ENCODE results near the gene CD300LG.
"Not testable (repeated sequence)": the region's sequence is repeated elsewhere in the genome, so short reads cannot be mapped to it uniquely, and the experiment has no call there.

Gene CD300LG

GRCh38 chr17:43846963-43847371, at the start of gene CD300LG:
Gene CD300LG (plus strand): TSS chr17:43847176. CDS start chr17:43847217, 41 bp downstream.
- no peak for DNase-seq

- DNase-seq: not testable (repeated sequence)
Measured at GRCh38 chr17:43798024-43798423, 49.0 kb upstream of the CD300LG start.

GRCh38 chr17:43799047-43799446, 47.9 kb upstream of the CD300LG start:
- DNase-seq: no peak

- DNase-seq: no peak
Measured at GRCh38 chr17:43800736-43801135, 46.2 kb upstream of the CD300LG start.

GRCh38 chr17:43801844-43802243, 45.1 kb upstream of the CD300LG start:
- no peak for DNase-seq

- DNase-seq: no peak
Measured at GRCh38 chr17:43803758-43804157, 43.2 kb upstream of the CD300LG start.

GRCh38 chr17:43805117-43805516, 41.9 kb upstream of the CD300LG start:
- DNase-seq: no peak

GRCh38 chr17:43808076-43808475, 38.9 kb upstream of the CD300LG start:
- DNase-seq: no peak

GRCh38 chr17:43809121-43809520, 37.9 kb upstream of the CD300LG start:
- no peak for DNase-seq

GRCh38 chr17:43810226-43810715, 36.7 kb upstream of the CD300LG start:
- DNase-seq: no peak

- no peak for DNase-seq
Measured at GRCh38 chr17:43810823-43811222, 36.2 kb upstream of the CD300LG start.

- no peak for DNase-seq
Measured at GRCh38 chr17:43812396-43813265, 34.3 kb upstream of the CD300LG start.

GRCh38 chr17:43813386-43813785, 33.6 kb upstream of the CD300LG start:
- no peak for DNase-seq

- no peak for DNase-seq
Measured at GRCh38 chr17:43814026-43814425, 33.0 kb upstream of the CD300LG start.

- DNase-seq: no peak
Measured at GRCh38 chr17:43814714-43815113, 32.3 kb upstream of the CD300LG start.

GRCh38 chr17:43816336-43817320, 30.3 kb upstream of the CD300LG start:
- DNase-seq: no peak

- DNase-seq: no peak
Measured at GRCh38 chr17:43817826-43818225, 29.1 kb upstream of the CD300LG start.

- DNase-seq: no peak
Measured at GRCh38 chr17:43818966-43819365, 28.0 kb upstream of the CD300LG start.

GRCh38 chr17:43820759-43821158, 26.2 kb upstream of the CD300LG start:
- no peak for DNase-seq

GRCh38 chr17:43822570-43823190, 24.3 kb upstream of the CD300LG start:
- no peak for DNase-seq

GRCh38 chr17:43823350-43824084, 23.5 kb upstream of the CD300LG start:
- DNase-seq: no peak

GRCh38 chr17:43825567-43825966, 21.4 kb upstream of the CD300LG start:
- no peak for DNase-seq

Measured in CD4-positive, alpha-beta T cell treated with Interleukin-21 for 1 hour (primary cell).